H1 (cell line): ENCODE data around the gene FARP2. TPM values are rescaled to one million over a fixed set of nuclear protein-coding genes. Genes with fewer than 3 reads are reported as not detected.
"Not testable (repeated sequence)": the region's sequence is repeated elsewhere in the genome, so short reads cannot be mapped to it uniquely, and the experiment has no call there.

Source experiments
- CTCF ChIA-PET: fragments of 300-600 bp; sonication (Branson Sonifier 250); formaldehyde crosslinking; loops from one replicate; lab custom pipeline; 2021; ENCODE audit not compliant: partially characterized antibody; lab: Charles Lee
- POLR2A ChIA-PET: fragments of 300-600 bp; sonication (Branson Sonifier 250); formaldehyde crosslinking; loops from one replicate; lab custom pipeline; 2021; ENCODE audit warnings: inconsistent platforms; ENCODE audit not compliant: partially characterized antibody; lab: Charles Lee
- DNase-seq, 2 experiments: peaks; one replicate each; pipeline versions ENCODE4 v3.0.0 to v3.0.0-alpha.2; 2010 to 2022; ENCODE audit warnings: low spot score in 2 of 2, low read depth in 1 of 2, mixed read lengths in 1 of 2
- FAIRE-seq: peaks from 2 replicates; lab custom pipeline; 2011; peaks lifted over from hg19 to GRCh38; lab: Jason Lieb, UNC
- H2AFZ ChIP-seq: 2 replicates; pipeline ENCODE4 v1.8.1; 2012; ENCODE audit warnings: low read length, inconsistent platforms
- H2AK5ac ChIP-seq: 2 replicates; pipeline ENCODE4 v1.6.1; 2013; ENCODE audit warnings: low read depth, low read length
- H2BK120ac ChIP-seq: replicated peaks from 2 replicates; pipeline ENCODE3; 2013; ENCODE audit warnings: low read depth, low read length, inconsistent platforms
- H2BK12ac ChIP-seq: 2 replicates; pipeline ENCODE4 v1.6.1; 2013; ENCODE audit warnings: low read depth, low read length
- H2BK15ac ChIP-seq: 2 replicates; pipeline ENCODE4 v1.6.1; 2013; ENCODE audit warnings: low read length
- H2BK20ac ChIP-seq: 2 replicates; pipeline ENCODE4 v1.6.1; 2013; ENCODE audit warnings: low read length
- H2BK5ac ChIP-seq: 2 replicates; pipeline ENCODE4 v1.6.1; 2013; ENCODE audit warnings: low read depth, low read length
- H3K14ac ChIP-seq: 2 replicates; pipeline ENCODE4 v1.6.1; 2013; ENCODE audit warnings: inconsistent platforms; ENCODE audit not compliant: insufficient read length
- H3K18ac ChIP-seq: 2 replicates; pipeline ENCODE4 v1.6.1; 2013; ENCODE audit warnings: low read length; ENCODE audit errors: extremely low read depth
- H3K23ac ChIP-seq: 2 replicates; pipeline ENCODE4 v1.6.1; 2013; ENCODE audit warnings: inconsistent platforms; ENCODE audit not compliant: insufficient read length
- H3K23me2 ChIP-seq: 2 replicates; pipeline ENCODE4 v1.6.1; 2013; ENCODE audit warnings: low read depth, low read length
- H3K27ac ChIP-seq: 2 replicates; pipeline ENCODE4 v1.6.1; 2011; ENCODE audit warnings: low read depth, low read length, inconsistent platforms
- H3K27me3 ChIP-seq, 4 experiments: replicated peaks in 1 of 4; 1 replicate in 1 of 4; 2 replicates in 3 of 4; pipeline versions ENCODE4 v1.6.1 to v1.8.1; 2011 to 2013; ENCODE audit warnings: low read length in 3 of 4, mild to moderate bottlenecking in 3 of 4, inconsistent platforms in 2 of 4, mixed read lengths in 2 of 4, moderate library complexity in 1 of 4; ENCODE audit not compliant: control insufficient read depth in 3 of 4, insufficient read depth in 3 of 4; ENCODE audit errors: extremely low read depth in 1 of 4
- H3K36me3 ChIP-seq, 4 experiments: 2 replicates each; pipeline versions ENCODE4 v1.6.1 to v1.8.1; 2011 to 2013; ENCODE audit warnings: mild to moderate bottlenecking in 4 of 4, low read length in 3 of 4, moderate library complexity in 2 of 4, control low read depth in 1 of 4, inconsistent platforms in 1 of 4; ENCODE audit not compliant: insufficient read depth in 4 of 4, control insufficient read depth in 2 of 4
- H3K4ac ChIP-seq: replicated peaks from 2 replicates; pipeline ENCODE3; 2013; ENCODE audit warnings: low read length, low read depth, mixed read lengths, inconsistent platforms; ENCODE audit not compliant: insufficient read length
- H3K4me1 ChIP-seq, 4 experiments: replicated peaks in 1 of 4; 1 replicate in 1 of 4; 2 replicates in 3 of 4; pipeline versions ENCODE4 v1.6.1 to v1.8.1; 2011 to 2013; ENCODE audit warnings: low read length in 3 of 4, inconsistent platforms in 2 of 4, mixed read lengths in 1 of 4; ENCODE audit not compliant: insufficient read depth in 4 of 4, control insufficient read depth in 3 of 4
- H3K4me2 ChIP-seq, 2 experiments: 2 replicates each; pipeline versions ENCODE4 v1.6.1 to v1.8.1; 2011 to 2013; ENCODE audit warnings: low read depth in 2 of 2, low read length in 2 of 2, control low read depth in 1 of 2, inconsistent platforms in 1 of 2, mild to moderate bottlenecking in 1 of 2; ENCODE audit not compliant: insufficient read depth in 1 of 2
- H3K4me3 ChIP-seq, 4 experiments: fragments of 200-600, 300-600 bp in 1 of 4; sonication (generic), shearing (Covaris generic), sonication (Bioruptor Twin) in 1 of 4; 2 replicates each; pipeline versions ENCODE4 v1.5.1 to v1.8.1; 2011 to 2016; ENCODE audit warnings: low read length in 4 of 4, low read depth in 3 of 4, control low read depth in 2 of 4, inconsistent platforms in 2 of 4, mild to moderate bottlenecking in 2 of 4, mixed read lengths in 1 of 4, moderate library complexity in 1 of 4; ENCODE audit not compliant: insufficient read depth in 2 of 4; ENCODE audit errors: extremely low read depth in 1 of 4
- H3K56ac ChIP-seq: replicated peaks from 2 replicates; pipeline ENCODE3; 2013; ENCODE audit warnings: low read depth, mild to moderate bottlenecking, mixed read lengths, low read length, inconsistent platforms; ENCODE audit not compliant: insufficient read length
- H3K79me1 ChIP-seq: 2 replicates; pipeline ENCODE4 v1.6.1; 2013; ENCODE audit warnings: low read depth, low read length, control low read depth
- H3K79me2 ChIP-seq, 2 experiments: 2 replicates each; pipeline versions ENCODE4 v1.6.1 to v1.8.1; 2012 to 2013; ENCODE audit warnings: low read length in 2 of 2, mild to moderate bottlenecking in 2 of 2, inconsistent platforms in 1 of 2; ENCODE audit not compliant: insufficient read depth in 2 of 2, control insufficient read depth in 1 of 2
- H3K9ac ChIP-seq, 4 experiments: replicated peaks in 1 of 4; 1 replicate in 1 of 4; 2 replicates in 3 of 4; pipeline versions ENCODE4 v1.6.1 to v1.8.1; 2011 to 2013; ENCODE audit warnings: low read depth in 3 of 4, low read length in 3 of 4, control low read depth in 2 of 4, mild to moderate bottlenecking in 2 of 4, moderate library complexity in 2 of 4, inconsistent platforms in 1 of 4; ENCODE audit errors: extremely low read depth in 1 of 4
- H3K9me3 ChIP-seq, 2 experiments: 2 replicates each; pipeline versions ENCODE4 v1.6.1 to v1.8.1; 2012 to 2013; ENCODE audit warnings: mild to moderate bottlenecking in 2 of 2, moderate library complexity in 2 of 2, control low read depth in 1 of 2, inconsistent platforms in 1 of 2, low read depth in 1 of 2, low read length in 1 of 2, mixed read lengths in 1 of 2; ENCODE audit not compliant: insufficient read depth in 2 of 2
- H4K20me1 ChIP-seq, 2 experiments: replicated peaks in 1 of 2; 2 replicates each; pipeline versions ENCODE3 to v1.8.1; 2011 to 2013; ENCODE audit warnings: inconsistent platforms in 2 of 2, low read length in 2 of 2, mild to moderate bottlenecking in 1 of 2; ENCODE audit not compliant: insufficient read depth in 2 of 2, control insufficient read depth in 1 of 2
- H4K5ac ChIP-seq: 2 replicates; pipeline ENCODE4 v1.6.1; 2013; ENCODE audit warnings: low read length, low read depth, mixed read lengths, inconsistent platforms; ENCODE audit not compliant: insufficient read length
- H4K8ac ChIP-seq: 2 replicates; pipeline ENCODE4 v1.8.0; 2013; ENCODE audit warnings: mild to moderate bottlenecking, moderate library complexity, low read length, inconsistent platforms; ENCODE audit not compliant: insufficient read depth; ENCODE audit errors: extremely low read depth
- H4K91ac ChIP-seq: replicated peaks from 2 replicates; pipeline ENCODE3; 2013; ENCODE audit warnings: low read length, mixed read lengths, inconsistent platforms; ENCODE audit not compliant: insufficient read length
- BACH1 ChIP-seq: IDR thresholded peaks from 2 replicates; pipeline ENCODE4 v1.6.1; 2012; ENCODE audit warnings: low read length, improper control_type of control experiment
- BCL11A ChIP-seq, 2 experiments: IDR thresholded peaks; one replicate each; pipeline ENCODE4 v1.6.1; 2011; ENCODE audit warnings: low read depth in 2 of 2, low read length in 2 of 2, mild to moderate bottlenecking in 2 of 2
- HDAC6 ChIP-seq: IDR thresholded peaks from one replicate; pipeline ENCODE4 v1.7.1; 2012; ENCODE audit warnings: low read depth, mild to moderate bottlenecking, inconsistent platforms, low read length, moderate library complexity
- KDM4A ChIP-seq: IDR thresholded peaks from one replicate; pipeline ENCODE4 v1.7.1; 2012; ENCODE audit warnings: low read depth, mild to moderate bottlenecking, moderate library complexity, low read length, inconsistent platforms; ENCODE audit not compliant: severe bottlenecking
- POU5F1 ChIP-seq: IDR thresholded peaks from 2 replicates; pipeline ENCODE4 v1.6.1; 2011; ENCODE audit warnings: low read depth, mild to moderate bottlenecking, low read length, moderate library complexity
- WGBS, 2 experiments: shearing (Covaris generic) in 1 of 2; methylation state at CpG; one replicate each; pipeline versions ENCODE4 v1.1.6 to v1.1.7; 2013 to 2015; ENCODE audit warnings: low lambda C conversion rate in 2 of 2, mixed read lengths in 2 of 2, inconsistent platforms in 1 of 2, low coverage in 1 of 2, missing lambda C conversion rate in 1 of 2; ENCODE audit not compliant: insufficient replicate concordance in 2 of 2, insufficient coverage in 1 of 2, insufficient read length in 1 of 2; ENCODE audit errors: extremely low coverage in 1 of 2, missing lambda C conversion rate in 1 of 2; 5-methylcytosine and 5-hydroxymethylcytosine counted together
- polyA plus RNA-seq, 7 experiments: library from polyadenylated mRNA; depleted of rRNA in 3 of 7; stranded (reverse) in 5 of 7; unstranded in 2 of 7; fragments of >200 nt in 5 of 7; fragments of 200-250 nt in 2 of 7; gene quantifications; 1 replicate in 5 of 7; 2 replicates in 1 of 7; 4 replicates in 1 of 7; pipeline versions ENCODE4 v1.2.1 to v1.2.3, GENCODE V29; 2011 to 2013; ENCODE audit warnings: missing spikeins in 2 of 7, mixed read lengths in 2 of 7
- total RNA-seq: library from RNA; stranded (reverse); fragmentation: NEBNext Ultra II Directional; extraction: Animal tissue kit (Norgen Biotek cat#: 25700); gene quantifications from 2 replicates; pipeline ENCODE4 v1.2.1, GENCODE V29; 2021

Gene FARP2
- total and polyA plus RNA-seq, 2 of the 8 experiments (the other 6 are each of a cell fraction or from before 2014, with no cell fraction given): 12.4 to 33.4 TPM

DNA sequence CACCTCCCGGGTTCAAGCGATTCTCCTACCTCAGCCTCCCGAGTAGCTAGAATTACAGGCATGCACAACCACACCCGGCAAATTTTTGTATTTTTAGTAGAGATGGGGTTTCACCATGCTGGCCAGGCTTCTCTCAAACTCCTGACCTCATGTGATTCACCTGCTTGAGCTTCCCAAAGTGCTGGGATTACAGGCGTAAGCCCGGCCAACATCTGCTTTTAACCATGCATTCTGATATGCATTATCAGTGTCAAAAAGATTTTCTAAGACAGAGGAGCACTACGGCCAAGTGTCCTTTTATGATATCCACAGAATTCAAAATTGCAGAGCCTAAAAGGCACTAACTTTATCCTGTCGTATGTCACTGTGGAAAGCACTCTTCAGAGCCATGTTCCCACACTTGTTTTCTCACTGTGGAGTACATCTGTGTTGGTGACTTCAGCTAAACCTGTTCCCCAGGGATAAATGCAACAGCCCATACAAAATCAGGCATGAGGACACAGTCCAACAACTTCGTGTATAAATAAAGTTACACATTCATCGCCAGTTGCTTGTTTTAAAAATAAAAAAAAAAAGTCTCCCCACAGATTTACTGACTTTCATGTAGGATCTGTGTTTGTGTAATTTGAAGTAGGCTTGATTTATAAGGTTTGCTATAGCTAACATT, 95.9 kb downstream of the FARP2 start (continued):
- no peak for TF ChIP-seq KDM4A
- TF ChIP-seq BACH1: no peak
- no peak for TF ChIP-seq BCL11A (IDR thresholded peaks at IDR 0.05; ENCODE audit: low read depth in 2 of 2, low read length in 2 of 2)
- TF ChIP-seq HDAC6: no peak
- TF ChIP-seq POU5F1: no peak

DNA sequence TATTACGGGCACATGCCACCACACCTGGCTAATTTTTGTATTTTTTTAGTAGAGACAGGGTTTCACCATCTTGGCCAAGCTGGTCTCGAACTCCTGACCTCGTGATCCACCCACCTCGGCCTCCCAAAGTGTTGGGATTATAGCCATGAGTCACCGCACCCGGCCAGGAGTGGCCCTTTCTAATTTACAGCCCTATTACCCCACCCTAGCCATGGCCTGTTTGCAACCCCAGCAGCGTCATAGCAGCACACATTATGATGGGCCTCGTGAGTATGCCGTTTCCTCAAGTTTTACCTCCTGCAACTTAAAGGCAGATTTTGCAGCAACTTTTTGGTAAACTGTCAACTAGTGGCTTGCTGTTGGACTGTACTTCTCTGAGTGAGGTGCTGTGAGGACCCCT, 97.8 kb downstream of the FARP2 start:
- H2BK12ac ChIP-seq, H3K23me2 ChIP-seq, H2AK5ac ChIP-seq, H3K23ac ChIP-seq, H3K4me1 ChIP-seq, POLR2A ChIA-PET, H3K79me2 ChIP-seq, H2BK120ac ChIP-seq, H3K18ac ChIP-seq, CTCF ChIA-PET, H3K27me3 ChIP-seq, H3K4me3 ChIP-seq, H2BK15ac ChIP-seq, H3K36me3 ChIP-seq, H3K9ac ChIP-seq, H3K56ac ChIP-seq, H2AFZ ChIP-seq, H2BK5ac ChIP-seq, H4K20me1 ChIP-seq, H3K79me1 ChIP-seq, H3K4me2 ChIP-seq, H4K5ac ChIP-seq, DNase-seq, H3K14ac ChIP-seq, H4K8ac ChIP-seq, H3K27ac ChIP-seq, H4K91ac ChIP-seq, H2BK20ac ChIP-seq, H3K9me3 ChIP-seq, FAIRE-seq, H3K4ac ChIP-seq: not testable (repeated sequence)
- WGBS, 2 experiments: 85% methylated on average over 9 of the region's 9 CpGs; no CpG with 5 or more reads in 1 of the 2 experiments
